Endodermal cell (in vitro differentiated cells): ENCODE data around the gene PRKCE. TPM values are rescaled to one million over a fixed set of nuclear protein-coding genes. Genes with fewer than 3 reads are reported as not detected.

ENCODE experiments used
- DNase-seq: peaks from one replicate; pipeline ENCODE4 v3.0.0-alpha.2; 2017
- H3K27ac ChIP-seq: 2 replicates; pipeline ENCODE4 v1.5.1; 2013; ENCODE audit warnings: mild to moderate bottlenecking, low read depth, low read length, moderate library complexity
- H3K27me3 ChIP-seq: 2 replicates; pipeline ENCODE4 v1.6.1; 2013; ENCODE audit warnings: mild to moderate bottlenecking, low read length, moderate library complexity; ENCODE audit not compliant: insufficient read depth, control insufficient read depth, poor library complexity, severe bottlenecking
- H3K36me3 ChIP-seq: 2 replicates; pipeline ENCODE4 v1.7.0; 2013; ENCODE audit warnings: mild to moderate bottlenecking, low read length, moderate library complexity; ENCODE audit not compliant: control insufficient read depth, insufficient read depth
- H3K4me1 ChIP-seq: one replicate; pipeline ENCODE4 v1.7.0; 2013; ENCODE audit warnings: low read length; ENCODE audit not compliant: control insufficient read depth, insufficient read depth
- H3K4me3 ChIP-seq: 2 replicates; pipeline ENCODE4 v1.5.1; 2013; ENCODE audit warnings: mild to moderate bottlenecking, low read length, moderate library complexity
- H3K9ac ChIP-seq: 2 replicates; pipeline ENCODE4 v1.6.1; 2013; ENCODE audit warnings: mild to moderate bottlenecking, low read length, moderate library complexity; ENCODE audit not compliant: poor library complexity, severe bottlenecking; ENCODE audit errors: extremely low read depth
- H3K9me3 ChIP-seq: 2 replicates; pipeline ENCODE4 v1.6.1; 2013; ENCODE audit warnings: mild to moderate bottlenecking, low read length, moderate library complexity; ENCODE audit not compliant: control insufficient read depth
- H3K27ac Mint-ChIP-seq: 2 replicates; pipeline ENCODE4 v1.8.0; 2020; ENCODE audit warnings: mixed read lengths
- H3K27me3 Mint-ChIP-seq: 2 replicates; pipeline ENCODE4 v1.8.0; 2021; ENCODE audit warnings: mild to moderate bottlenecking, mixed read lengths; ENCODE audit not compliant: insufficient read depth
- H3K36me3 Mint-ChIP-seq: 2 replicates; pipeline ENCODE4 v1.8.0; 2020; ENCODE audit warnings: low read depth, mixed read lengths
- H3K4me1 Mint-ChIP-seq: 2 replicates; pipeline ENCODE4 v1.8.0; 2020; ENCODE audit warnings: mixed read lengths
- H3K4me3 Mint-ChIP-seq: 2 replicates; pipeline ENCODE4 v1.8.0; 2020; ENCODE audit warnings: mild to moderate bottlenecking, moderate library complexity, mixed read lengths
- H3K9me3 Mint-ChIP-seq: 2 replicates; pipeline ENCODE4 v1.8.0; 2020; ENCODE audit warnings: mild to moderate bottlenecking, mixed read lengths
- CTCF ChIP-seq: fragments of 200-600 bp; sonication (generic); conservative IDR thresholded peaks from 2 replicates; pipeline ENCODE4 v1.5.0; 2021; ENCODE audit warnings: antibody characterized with exemption, mild to moderate bottlenecking
- WGBS, 2 experiments: methylation state at CpG; one replicate each; pipeline versions ENCODE4 v1.1.5 to v1.1.7; 2013; ENCODE audit warnings: missing lambda C conversion rate in 2 of 2, mixed read lengths in 1 of 2; ENCODE audit not compliant: insufficient coverage in 1 of 2, insufficient read length in 1 of 2; 5-methylcytosine and 5-hydroxymethylcytosine counted together
- total RNA-seq, 2 donors: library from RNA; stranded (reverse); fragmentation: NEBNext Ultra II Directional in 1 of 2; extraction: Animal tissue kit (Norgen Biotek cat#: 25700) in 1 of 2; gene quantifications; 2 replicates in 1 of 2; 3 replicates in 1 of 2; pipeline ENCODE4 v1.2.1, GENCODE V29; 2021

The PRKCE gene
- total RNA-seq, 2 donors from 2014 or later = 1.4 to 1.7 TPM

- no peaks in the 10 kb centered on the region for H3K9me3 ChIP-seq
- WGBS, 2 experiments = 99% methylated on average over 2 of the region's 2 CpGs; no CpG with 5 or more reads in 1 of the 2 experiments
Measured at GRCh38 chr2:46114996-46115395, 463.5 kb downstream of the PRKCE start.

GRCh38 chr2:46116150-46116549 lies 464.7 kb downstream of the PRKCE start:
- H3K9me3 Mint-ChIP-seq = no peaks in the 10 kb centered on the region
- no peak overlapping the region for H3K27ac ChIP-seq
- no peak for TF ChIP-seq CTCF
- 89 to 94% methylated on average over 2 of the region's 2 CpGs for WGBS, 2 experiments
- no peaks in the 10 kb centered on the region for H3K4me1 ChIP-seq
- no peak overlapping the region for H3K9ac ChIP-seq
- peaks cover 6% of the 10 kb centered on the region for H3K4me1 Mint-ChIP-seq
- no peak for DNase-seq
- H3K4me3 ChIP-seq = no peak overlapping the region
- no peaks in the 10 kb centered on the region for H3K36me3 Mint-ChIP-seq
- no peak overlapping the region for H3K4me3 Mint-ChIP-seq
- no peak overlapping the region for H3K27ac Mint-ChIP-seq
- H3K27me3 Mint-ChIP-seq = peaks cover 22% of the 10 kb centered on the region
- peaks cover 4% of the 10 kb centered on the region for H3K27me3 ChIP-seq
- no peaks in the 10 kb centered on the region for H3K36me3 ChIP-seq
- H3K9me3 ChIP-seq = no peaks in the 10 kb centered on the region

More at GRCh38 chr2:46114996-46115395, 463.5 kb downstream of the PRKCE start:
- Mint-ChIP-seq H3K9me3 (no peaks in the 10 kb centered on the region), H3K4me1 (peaks cover 6% of the 10 kb centered on the region), H3K36me3 (no peaks in the 10 kb centered on the region), H3K27ac (no peak overlapping the region), H3K27me3 (peaks cover 15% of the 10 kb centered on the region), H3K4me3 (no peak overlapping the region)
- H3K9ac ChIP-seq = no peak overlapping the region
- peaks cover 4% of the 10 kb centered on the region for H3K27me3 ChIP-seq
- H3K27ac ChIP-seq = no peak overlapping the region
- no peak for DNase-seq
- H3K36me3 ChIP-seq = no peaks in the 10 kb centered on the region
- no peak for TF ChIP-seq CTCF
- H3K4me1 ChIP-seq = no peaks in the 10 kb centered on the region
- no peak overlapping the region for H3K4me3 ChIP-seq

- peaks cover 4% of the 10 kb centered on the region for H3K27me3 ChIP-seq
- no peak for DNase-seq
- no peak overlapping the region for H3K4me3 ChIP-seq
- H3K27ac Mint-ChIP-seq = no peak overlapping the region
- no peaks in the 10 kb centered on the region for H3K9me3 ChIP-seq
- peaks cover 6% of the 10 kb centered on the region for H3K4me1 Mint-ChIP-seq
- H3K4me1 ChIP-seq = no peaks in the 10 kb centered on the region
- H3K27ac ChIP-seq = no peak overlapping the region
- no peaks in the 10 kb centered on the region for H3K36me3 Mint-ChIP-seq
- H3K9me3 Mint-ChIP-seq = no peaks in the 10 kb centered on the region
- no peak overlapping the region for H3K4me3 Mint-ChIP-seq
- no peak overlapping the region for H3K9ac ChIP-seq
- peaks cover 22% of the 10 kb centered on the region for H3K27me3 Mint-ChIP-seq
- no peak for TF ChIP-seq CTCF
- H3K36me3 ChIP-seq = no peaks in the 10 kb centered on the region
- 85 to 92% methylated on average over 5 of the region's 5 CpGs for WGBS, 2 experiments
Measured at GRCh38 chr2:46116553-46116991, 465.1 kb downstream of the PRKCE start.
